Left ventricle myocardium inferior (tissue), 1 donor: ENCODE data around the gene PRKCE. TPM values are rescaled to one million over a fixed set of nuclear protein-coding genes. Genes with fewer than 3 reads are reported as not detected.
A peak's percentile ranks its signal among the peaks of the same experiment; 100 is the strongest.

Experiments used
- DNase-seq: peaks from one replicate; pipeline ENCODE4 v3.0.0-alpha.2; 2020
- H3K27ac ChIP-seq: fragments of 200-600 bp; replicated peaks from 2 replicates; pipeline ENCODE4 v1.8.0; 2021
- H3K27me3 ChIP-seq: fragments of 200-600 bp; 2 replicates; pipeline ENCODE4 v1.8.0; 2021; ENCODE audit warnings: low read depth
- H3K36me3 ChIP-seq: fragments of 200-600 bp; 2 replicates; pipeline ENCODE4 v1.8.0; 2021
- H3K4me1 ChIP-seq: fragments of 200-600 bp; 2 replicates; pipeline ENCODE4 v1.8.0; 2021
- H3K4me3 ChIP-seq: fragments of 200-600 bp; 2 replicates; pipeline ENCODE4 v1.8.0; 2021; ENCODE audit warnings: mild to moderate bottlenecking, moderate library complexity
- H3K9me3 ChIP-seq: fragments of 200-600 bp; replicated peaks from 2 replicates; pipeline ENCODE4 v1.8.0; 2021
- intact Hi-C: fragments of 100-400 bp; cut with micrococcal nuclease; formaldehyde crosslinking; loops from one replicate; pipeline ENCODE4 v1.11.0; 2022
- total RNA-seq: library from RNA; stranded (reverse); fragmentation: NEBNext Ultra II Directional; extraction: Animal tissue kit (Norgen Biotek cat#: 25700); gene quantifications from one replicate; pipeline ENCODE4 v1.2.1, GENCODE V29; 2021
- TF ChIP-seq, protein P1 (sequence below): fragments of 200-600 bp; IDR thresholded peaks from 2 replicates; pipeline ENCODE4 v1.8.0; 2021; ENCODE audit warnings: antibody characterized with exemption, mild to moderate bottlenecking, borderline replicate concordance
- donor health status: DM: no; HTN: yes; CAD: no; lungs with severe emphysema.

Gene PRKCE
- total RNA-seq, 1 donor from 2014 or later = 14.7 TPM

DNA sequence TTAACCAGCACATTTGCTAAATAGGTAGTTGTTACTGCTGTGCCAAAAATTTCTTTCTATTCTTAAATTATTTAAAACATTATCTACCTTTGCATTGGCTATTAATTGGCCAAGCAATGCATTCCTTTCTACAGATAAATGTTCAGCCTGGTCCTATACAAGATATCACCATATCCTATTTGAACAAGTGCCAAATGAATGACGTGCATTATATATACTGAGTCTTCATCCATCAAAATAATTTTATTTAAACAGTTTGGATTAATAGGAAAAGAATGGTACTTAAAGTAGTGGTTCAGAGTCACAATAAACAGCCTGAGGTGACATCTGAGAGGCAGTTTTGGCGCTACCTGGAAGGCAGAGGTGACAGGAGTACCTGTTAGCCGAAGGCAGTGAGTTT lies 415.6 kb downstream of the PRKCE start:
- TF ChIP-seq, protein P1, sequence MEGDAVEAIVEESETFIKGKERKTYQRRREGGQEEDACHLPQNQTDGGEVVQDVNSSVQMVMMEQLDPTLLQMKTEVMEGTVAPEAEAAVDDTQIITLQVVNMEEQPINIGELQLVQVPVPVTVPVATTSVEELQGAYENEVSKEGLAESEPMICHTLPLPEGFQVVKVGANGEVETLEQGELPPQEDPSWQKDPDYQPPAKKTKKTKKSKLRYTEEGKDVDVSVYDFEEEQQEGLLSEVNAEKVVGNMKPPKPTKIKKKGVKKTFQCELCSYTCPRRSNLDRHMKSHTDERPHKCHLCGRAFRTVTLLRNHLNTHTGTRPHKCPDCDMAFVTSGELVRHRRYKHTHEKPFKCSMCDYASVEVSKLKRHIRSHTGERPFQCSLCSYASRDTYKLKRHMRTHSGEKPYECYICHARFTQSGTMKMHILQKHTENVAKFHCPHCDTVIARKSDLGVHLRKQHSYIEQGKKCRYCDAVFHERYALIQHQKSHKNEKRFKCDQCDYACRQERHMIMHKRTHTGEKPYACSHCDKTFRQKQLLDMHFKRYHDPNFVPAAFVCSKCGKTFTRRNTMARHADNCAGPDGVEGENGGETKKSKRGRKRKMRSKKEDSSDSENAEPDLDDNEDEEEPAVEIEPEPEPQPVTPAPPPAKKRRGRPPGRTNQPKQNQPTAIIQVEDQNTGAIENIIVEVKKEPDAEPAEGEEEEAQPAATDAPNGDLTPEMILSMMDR = no peak
- Histone ChIP-seq H3K9me3 (no peaks in the 10 kb centered on the region), H3K27ac (peak overlapping the region; percentile 78), H3K27me3 (no peaks in the 10 kb centered on the region), H3K36me3 (no peaks in the 10 kb centered on the region), H3K4me1 (peaks cover 27% of the 10 kb centered on the region), H3K4me3 (no peak overlapping the region)
- intact Hi-C loops = no loop called here
- no peak for DNase-seq

- intact Hi-C loops = no loop called here
- peak overlapping the region; percentile 78 for H3K27ac ChIP-seq
- no peak for DNase-seq
Measured at GRCh38 chr2:46067501-46068305, 416.2 kb downstream of the PRKCE start.

GRCh38 chr2:46068636-46069035 lies 417.2 kb downstream of the PRKCE start:
- Histone ChIP-seq H3K27me3 (no peaks in the 10 kb centered on the region), H3K27ac (peak overlapping the region; percentile 78), H3K4me3 (no peak overlapping the region), H3K4me1 (peaks cover 23% of the 10 kb centered on the region), H3K9me3 (no peaks in the 10 kb centered on the region), H3K36me3 (no peaks in the 10 kb centered on the region)
- TF ChIP-seq, protein P1 = no peak
- no peak for DNase-seq
- intact Hi-C loops = no loop called here

More at GRCh38 chr2:46067501-46068305, 416.2 kb downstream of the PRKCE start:
- Histone ChIP-seq H3K4me1 (peaks cover 22% of the 10 kb centered on the region), H3K9me3 (no peaks in the 10 kb centered on the region), H3K27me3 (no peaks in the 10 kb centered on the region), H3K4me3 (no peak overlapping the region), H3K36me3 (no peaks in the 10 kb centered on the region)
- TF ChIP-seq, protein P1 = no peak

DNA sequence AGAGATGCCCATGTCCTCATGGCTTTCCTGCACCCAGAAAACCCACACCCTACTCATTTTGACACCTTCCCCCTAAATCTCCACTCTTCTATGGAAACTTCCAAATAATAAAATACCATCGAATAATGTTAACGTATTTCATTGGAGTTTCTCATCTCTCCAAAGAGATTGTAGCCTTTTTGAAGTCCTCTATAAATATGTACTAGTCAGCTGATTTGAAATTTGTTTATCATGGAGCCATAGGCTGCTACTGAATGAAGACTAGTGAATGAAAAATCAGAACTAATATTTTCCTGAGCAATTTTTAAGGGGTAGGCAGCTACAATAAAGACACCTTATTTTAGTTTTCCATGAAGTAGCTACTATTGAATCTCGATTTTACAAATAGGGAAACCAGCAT lies 419.6 kb downstream of the PRKCE start:
- Histone ChIP-seq H3K27ac (no peak overlapping the region), H3K27me3 (no peaks in the 10 kb centered on the region), H3K9me3 (no peaks in the 10 kb centered on the region), H3K36me3 (no peaks in the 10 kb centered on the region), H3K4me3 (no peak overlapping the region), H3K4me1 (peaks cover 34% of the 10 kb centered on the region)
- TF ChIP-seq, protein P1 = no peak
- intact Hi-C loops = no loop called here
- DNase-seq = no peak

DNA sequence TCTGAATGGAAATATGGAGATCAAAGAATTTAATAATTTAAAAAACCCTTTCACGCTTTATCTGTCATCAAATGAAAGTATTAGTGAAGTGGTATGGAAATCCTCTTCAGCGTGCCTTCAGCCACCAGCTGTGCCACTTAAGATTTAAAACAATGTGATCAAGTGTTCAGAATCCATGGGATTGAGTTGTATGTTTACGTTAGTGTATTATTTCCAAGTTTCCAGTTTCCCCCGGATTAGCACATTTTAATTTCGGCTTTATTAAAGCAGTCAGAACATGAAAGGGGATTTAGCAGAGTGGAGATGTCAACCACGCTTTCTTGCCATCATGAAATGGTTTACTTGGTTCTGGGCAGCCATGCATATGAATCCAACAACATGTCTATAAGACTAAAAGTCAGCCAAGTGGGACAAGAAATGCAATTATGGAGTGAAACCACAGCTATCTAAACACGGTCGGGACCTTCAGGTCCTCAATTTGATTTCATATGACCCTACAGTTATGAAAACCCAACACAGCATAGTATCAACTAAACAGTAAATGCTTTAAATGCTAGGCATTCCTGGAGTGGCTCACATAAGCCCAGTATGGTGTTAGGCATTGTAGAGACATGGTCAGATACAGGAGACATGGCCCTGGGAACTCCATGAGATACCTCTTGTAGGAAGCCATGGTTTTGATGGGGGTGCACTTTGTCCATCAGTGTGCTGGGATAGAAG lies 420.8 kb downstream of the PRKCE start:
- no peak overlapping the region for H3K27ac ChIP-seq
- no peaks in the 10 kb centered on the region for H3K27me3 ChIP-seq
- no peaks in the 10 kb centered on the region for H3K9me3 ChIP-seq
- H3K36me3 ChIP-seq = no peaks in the 10 kb centered on the region
- intact Hi-C loops = no loop called here
- H3K4me3 ChIP-seq = no peak overlapping the region
- DNase-seq = no peak
- peaks cover 39% of the 10 kb centered on the region for H3K4me1 ChIP-seq
- TF ChIP-seq, protein P1 = no peak
